Measurements from ENCODE around the gene PDCD1. TPM values are rescaled to one million over a fixed set of nuclear protein-coding genes. Genes with fewer than 3 reads are reported as not detected.

The PDCD1 gene
- total and polyA plus RNA-seq, 2 of the 8 experiments (the other 6 are each of a cell fraction or from before 2014, with no cell fraction given), result 0.48 to 1.1 TPM

- 81% methylated on average over 31 of the region's 31 CpGs; no CpG with 5 or more reads in 1 of the 2 experiments for WGBS, 2 experiments (ENCODE audit: extremely low coverage in 1 of 2, insufficient coverage in 1 of 2, insufficient read length in 1 of 2, insufficient replicate concordance in 2 of 2, low coverage in 1 of 2, low lambda C conversion rate in 2 of 2, missing lambda C conversion rate in 1 of 2)
- H2AFZ ChIP-seq (ENCODE audit: low read length), result no peak within 1 kb of the TSS; the same call in 1 of the 2 replicates
- H2AK5ac ChIP-seq (ENCODE audit: low read depth, low read length), result no peak within 1 kb of the TSS; the same call in 1 of the 2 replicates
- POLR2A ChIA-PET (ENCODE audit: partially characterized antibody), result interaction anchor here (0.6 to 3.0 kb wide), 5 partner anchors 15 to 107 kb away, joined by 3 to 11 read pairs (median 4); partner anchors contain the start of genes GAL3ST2 and ING5
- H3K23me2 ChIP-seq (ENCODE audit: low read depth, low read length), result no peaks in the 10 kb centered on the region
- no peak within 1 kb of the TSS for H3K27ac ChIP-seq (ENCODE audit: low read depth, low read length)
- no peak within 1 kb of the TSS for H3K4ac ChIP-seq (replicated peaks; ENCODE audit: insufficient read length, low read depth, low read length)
- no peak within 1 kb of the TSS; a peak in 1 of 4 replicates for H3K4me2 ChIP-seq (ENCODE audit: insufficient read depth in 1 of 2, low read depth in 2 of 2, low read length in 2 of 2)
- H3K79me1 ChIP-seq (ENCODE audit: low read depth, low read length), result no peaks in the 10 kb centered on the region
- no peak within 1 kb of the TSS for H3K23ac ChIP-seq (ENCODE audit: insufficient read length)
- peaks cover 0 to 10% (median 2%) of the 10 kb centered on the region in 4 experiments; a peak in 5 of 7 replicates for H3K27me3 ChIP-seq (replicated peaks in 1 of 4; ENCODE audit: control insufficient read depth in 3 of 4, extremely low read depth in 1 of 4, insufficient read depth in 3 of 4, low read length in 3 of 4)
- H3K18ac ChIP-seq (ENCODE audit: extremely low read depth, low read length), result no peak within 1 kb of the TSS; the same call in 1 of the 2 replicates
- H4K91ac ChIP-seq (replicated peaks; ENCODE audit: insufficient read length, low read length), result peak within 1 kb of the TSS; percentile 92
- H3K4me3 ChIP-seq (ENCODE audit: extremely low read depth in 1 of 4, insufficient read depth in 2 of 4, low read depth in 3 of 4, low read length in 4 of 4), result no peak within 1 kb of the TSS
- H4K20me1 ChIP-seq (replicated peaks in 1 of 2; ENCODE audit: control insufficient read depth in 1 of 2, insufficient read depth in 2 of 2, low read length in 2 of 2), result no peaks in the 10 kb centered on the region
- no peak within 1 kb of the TSS for H4K5ac ChIP-seq (ENCODE audit: insufficient read length, low read depth, low read length)
- FAIRE-seq (no peak), DNase-seq (ENCODE audit: low read depth in 1 of 2, low spot score in 2 of 2) (peak in 1 of 2 experiments; percentile 62)
- no peak within 1 kb of the TSS for H3K9ac ChIP-seq (replicated peaks in 1 of 4; ENCODE audit: extremely low read depth in 1 of 4, low read depth in 3 of 4, low read length in 3 of 4)
- H3K36me3 ChIP-seq (ENCODE audit: control insufficient read depth in 2 of 4, insufficient read depth in 4 of 4, low read length in 3 of 4), result no peaks in the 10 kb centered on the region
- H2BK20ac ChIP-seq (ENCODE audit: low read length), result peak within 1 kb of the TSS; percentile 92; the same call in 1 of the 2 replicates
- no peak within 1 kb of the TSS; the same call in none of the 2 replicates for H4K8ac ChIP-seq (ENCODE audit: extremely low read depth, insufficient read depth, low read length)
- peak within 1 kb of the TSS; percentile 81; the same call in 1 of the 2 replicates for H2BK12ac ChIP-seq (ENCODE audit: low read depth, low read length)
- peak within 1 kb of the TSS; percentile 40; the same call in 1 of the 2 replicates for H2BK15ac ChIP-seq (ENCODE audit: low read length)
- 0 out of 2 replicates have a peak within 1 kb of the TSS, but pooled peaks have one; percentile 7 for H2BK5ac ChIP-seq (ENCODE audit: low read depth, low read length)
- H3K79me2 ChIP-seq (ENCODE audit: control insufficient read depth in 1 of 2, insufficient read depth in 2 of 2, low read length in 2 of 2), result no peaks in the 10 kb centered on the region
- CTCF ChIA-PET (ENCODE audit: partially characterized antibody), result interaction anchor here (0.8 to 1.4 kb wide), 3 partner anchors 33 to 69 kb away, joined by 3 to 10 read pairs (median 5); no protein-coding TSS in a partner anchor
- H3K14ac ChIP-seq (ENCODE audit: insufficient read length), result no peak within 1 kb of the TSS
- no peaks in the 10 kb centered on the region for H3K9me3 ChIP-seq (ENCODE audit: insufficient read depth in 2 of 2, low read depth in 1 of 2, low read length in 1 of 2)
- no peak within 1 kb of the TSS for H3K56ac ChIP-seq (replicated peaks; ENCODE audit: insufficient read length, low read depth, low read length)
- H2BK120ac ChIP-seq (replicated peaks; ENCODE audit: low read depth, low read length), result peak within 1 kb of the TSS; percentile 38
- H3K4me1 ChIP-seq (replicated peaks in 1 of 4; ENCODE audit: control insufficient read depth in 3 of 4, insufficient read depth in 4 of 4, low read length in 3 of 4), result peaks cover 4 to 19% (median 10%) of the 10 kb centered on the region in 4 experiments
- TF ChIP-seq RFX5 (IDR thresholded peaks at IDR 0.05; ENCODE audit: borderline replicate concordance, low read depth, low read length), result no peak
- TF ChIP-seq ZNF274 (IDR thresholded peaks at IDR 0.05; ENCODE audit: borderline replicate concordance, extremely low read depth, low read length), result no peak
- TF ChIP-seq RXRA (IDR thresholded peaks at IDR 0.05; ENCODE audit: insufficient read depth, low read depth, low read length), result no peak
- TF ChIP-seq RBBP5 (IDR thresholded peaks at IDR 0.05; ENCODE audit: borderline replicate concordance, low read depth, low read length), result no peak
- TF ChIP-seq MAX (IDR thresholded peaks at IDR 0.05), result peak; percentile 60; the same call in 1 of the 2 replicates
- no peak for TF ChIP-seq TBP (IDR thresholded peaks at IDR 0.05; ENCODE audit: low read depth, low read length)
- TF ChIP-seq CTCF (IDR thresholded peaks at IDR 0.05; ENCODE audit: control extremely low read depth in 1 of 3, insufficient read depth in 1 of 3, low read depth in 1 of 3, low read length in 3 of 3), result no peak
- no peak for TF ChIP-seq CBX8 (IDR thresholded peaks at IDR 0.05; ENCODE audit: borderline replicate concordance, low read depth, low read length)
These were observed 49.8 kb downstream of the PDCD1 start, which contains the start of gene NEU4 for GRCh38 chr2:241808721-241809382. TSS of gene NEU4 (plus strand) at chr2:241809193. CDS start at chr2:241814485, 5,292 bp downstream.

Measured in H1 (cell line).